Osteocyte (in vitro differentiated cells): ENCODE data around the gene PTTG1. TPM values are rescaled to one million over a fixed set of nuclear protein-coding genes. Genes with fewer than 3 reads are reported as not detected.

ENCODE experiments used
- DNase-seq: peaks from one replicate; pipeline ENCODE4 v3.0.0; 2021; ENCODE audit warnings: mixed read lengths; ENCODE audit not compliant: unreplicated experiment; ENCODE audit errors: extremely low spot score
- H3K27ac Mint-ChIP-seq: one replicate; pipeline ENCODE4 v1.8.0; 2021; ENCODE audit warnings: mild to moderate bottlenecking, mixed read lengths; ENCODE audit not compliant: unreplicated experiment
- H3K27me3 Mint-ChIP-seq: one replicate; pipeline ENCODE4 v1.8.0; 2021; ENCODE audit warnings: mixed read lengths; ENCODE audit not compliant: unreplicated experiment
- H3K36me3 Mint-ChIP-seq: one replicate; pipeline ENCODE4 v1.8.0; 2021; ENCODE audit warnings: mixed read lengths; ENCODE audit not compliant: unreplicated experiment
- H3K4me1 Mint-ChIP-seq: one replicate; pipeline ENCODE4 v1.8.0; 2021; ENCODE audit warnings: mixed read lengths; ENCODE audit not compliant: unreplicated experiment
- H3K4me3 Mint-ChIP-seq: one replicate; pipeline ENCODE4 v1.8.0; 2021; ENCODE audit warnings: mild to moderate bottlenecking, moderate library complexity, mixed read lengths; ENCODE audit not compliant: unreplicated experiment
- H3K9me3 Mint-ChIP-seq: one replicate; pipeline ENCODE4 v1.8.0; 2021; ENCODE audit warnings: mixed read lengths; ENCODE audit not compliant: unreplicated experiment
- total RNA-seq: library from RNA; stranded (reverse); gene quantifications from 2 replicates; pipeline ENCODE4 v1.2.1, GENCODE V29; 2021
- TF ChIP-seq, protein P1 (sequence below): fragments of 200-600 bp; sonication (generic); IDR thresholded peaks from 2 replicates; pipeline ENCODE4 v1.5.0; 2021; ENCODE audit warnings: antibody characterized with exemption, mild to moderate bottlenecking, moderate library complexity

Gene PTTG1
- total RNA-seq, 1 donor from 2014 or later: 20.7 TPM

DNA sequence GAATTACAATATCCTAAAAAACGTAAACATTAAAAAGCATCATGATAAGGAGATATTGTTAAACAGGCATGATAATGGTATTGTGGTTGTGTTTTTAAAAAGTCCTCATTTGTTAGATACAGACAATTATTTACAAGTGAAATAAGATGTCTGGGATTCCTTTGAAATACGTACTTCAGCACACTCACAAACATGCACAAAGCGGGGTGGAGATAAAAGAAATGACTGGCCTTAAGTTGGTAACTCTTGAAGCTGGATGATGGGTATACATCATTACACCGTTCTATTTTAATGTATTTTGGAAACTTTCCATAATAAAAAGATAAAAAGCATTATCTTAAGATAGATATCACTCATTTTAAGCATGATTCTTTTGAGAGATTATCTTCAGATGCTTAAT is 22.8 kb upstream of the PTTG1 start:
- Mint-ChIP-seq H3K27me3 (no peaks in the 10 kb centered on the region), H3K9me3 (no peaks in the 10 kb centered on the region), H3K4me3 (peak overlapping the region; percentile 91), H3K36me3 (peaks cover 14% of the 10 kb centered on the region), H3K27ac (peak overlapping the region; percentile 95), H3K4me1 (peaks cover 22% of the 10 kb centered on the region)
- no peak for DNase-seq
- TF ChIP-seq, protein P1, sequence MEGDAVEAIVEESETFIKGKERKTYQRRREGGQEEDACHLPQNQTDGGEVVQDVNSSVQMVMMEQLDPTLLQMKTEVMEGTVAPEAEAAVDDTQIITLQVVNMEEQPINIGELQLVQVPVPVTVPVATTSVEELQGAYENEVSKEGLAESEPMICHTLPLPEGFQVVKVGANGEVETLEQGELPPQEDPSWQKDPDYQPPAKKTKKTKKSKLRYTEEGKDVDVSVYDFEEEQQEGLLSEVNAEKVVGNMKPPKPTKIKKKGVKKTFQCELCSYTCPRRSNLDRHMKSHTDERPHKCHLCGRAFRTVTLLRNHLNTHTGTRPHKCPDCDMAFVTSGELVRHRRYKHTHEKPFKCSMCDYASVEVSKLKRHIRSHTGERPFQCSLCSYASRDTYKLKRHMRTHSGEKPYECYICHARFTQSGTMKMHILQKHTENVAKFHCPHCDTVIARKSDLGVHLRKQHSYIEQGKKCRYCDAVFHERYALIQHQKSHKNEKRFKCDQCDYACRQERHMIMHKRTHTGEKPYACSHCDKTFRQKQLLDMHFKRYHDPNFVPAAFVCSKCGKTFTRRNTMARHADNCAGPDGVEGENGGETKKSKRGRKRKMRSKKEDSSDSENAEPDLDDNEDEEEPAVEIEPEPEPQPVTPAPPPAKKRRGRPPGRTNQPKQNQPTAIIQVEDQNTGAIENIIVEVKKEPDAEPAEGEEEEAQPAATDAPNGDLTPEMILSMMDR: no peak

DNA sequence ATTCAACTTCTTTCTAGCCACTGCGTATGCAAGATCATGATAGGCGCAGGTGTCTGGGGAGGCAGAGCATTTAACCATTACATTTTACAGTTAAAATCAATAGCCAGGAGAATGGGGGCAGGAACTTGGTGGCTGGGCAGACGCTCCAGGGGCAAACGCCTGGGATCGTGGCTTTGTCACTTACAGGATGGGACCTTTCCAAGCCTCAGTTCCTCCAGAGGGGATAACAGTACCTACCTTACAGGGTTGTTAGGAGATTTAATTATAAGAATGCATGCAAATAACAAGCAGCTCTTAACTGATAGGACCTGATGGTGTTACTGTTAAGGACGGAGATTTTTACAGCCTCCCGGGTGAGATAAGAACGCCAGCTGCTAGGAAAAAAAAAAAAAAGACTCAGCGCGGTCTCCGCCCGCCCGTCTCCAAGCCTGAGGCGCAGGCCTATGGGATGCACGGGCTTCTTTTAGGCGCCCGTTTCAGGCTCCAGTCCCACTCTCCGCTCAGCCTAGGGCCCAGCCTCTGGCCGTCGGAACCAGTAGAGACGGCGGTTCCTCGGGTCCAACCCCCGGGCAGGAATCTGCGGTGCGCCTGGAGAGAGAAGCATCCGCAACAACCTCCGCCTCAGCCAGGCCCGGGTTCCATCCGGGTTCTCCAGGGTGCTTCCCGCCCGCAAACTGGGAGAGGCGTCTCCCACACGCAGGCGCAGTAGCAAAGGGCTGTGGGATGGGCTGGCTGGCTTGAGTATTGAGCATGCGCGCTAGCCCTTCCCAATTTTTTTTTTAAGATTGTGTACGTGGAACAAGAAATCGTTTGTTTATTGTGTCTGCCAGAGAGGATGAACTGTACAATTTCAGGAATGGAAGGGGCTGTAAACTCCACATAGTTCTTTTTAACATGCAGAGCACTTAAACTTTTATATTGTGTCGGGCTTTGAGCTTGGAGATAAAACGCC is 22.0 kb upstream of the PTTG1 start, which contains the start of gene FAM200C:
TSS of gene FAM200C (minus strand) at position 653 of the 952 bp plus-strand sequence. CDS start 4,564 bp downstream, outside the sequence.
- Mint-ChIP-seq H3K27ac (peak within 1 kb of the TSS; percentile 95), H3K4me3 (peak within 1 kb of the TSS; percentile 91), H3K9me3 (no peaks in the 10 kb centered on the region), H3K36me3 (peaks cover 19% of the 10 kb centered on the region), H3K27me3 (no peaks in the 10 kb centered on the region), H3K4me1 (peaks cover 22% of the 10 kb centered on the region)
- peak; percentile 97 for DNase-seq
- TF ChIP-seq, protein P1: no peak

DNA sequence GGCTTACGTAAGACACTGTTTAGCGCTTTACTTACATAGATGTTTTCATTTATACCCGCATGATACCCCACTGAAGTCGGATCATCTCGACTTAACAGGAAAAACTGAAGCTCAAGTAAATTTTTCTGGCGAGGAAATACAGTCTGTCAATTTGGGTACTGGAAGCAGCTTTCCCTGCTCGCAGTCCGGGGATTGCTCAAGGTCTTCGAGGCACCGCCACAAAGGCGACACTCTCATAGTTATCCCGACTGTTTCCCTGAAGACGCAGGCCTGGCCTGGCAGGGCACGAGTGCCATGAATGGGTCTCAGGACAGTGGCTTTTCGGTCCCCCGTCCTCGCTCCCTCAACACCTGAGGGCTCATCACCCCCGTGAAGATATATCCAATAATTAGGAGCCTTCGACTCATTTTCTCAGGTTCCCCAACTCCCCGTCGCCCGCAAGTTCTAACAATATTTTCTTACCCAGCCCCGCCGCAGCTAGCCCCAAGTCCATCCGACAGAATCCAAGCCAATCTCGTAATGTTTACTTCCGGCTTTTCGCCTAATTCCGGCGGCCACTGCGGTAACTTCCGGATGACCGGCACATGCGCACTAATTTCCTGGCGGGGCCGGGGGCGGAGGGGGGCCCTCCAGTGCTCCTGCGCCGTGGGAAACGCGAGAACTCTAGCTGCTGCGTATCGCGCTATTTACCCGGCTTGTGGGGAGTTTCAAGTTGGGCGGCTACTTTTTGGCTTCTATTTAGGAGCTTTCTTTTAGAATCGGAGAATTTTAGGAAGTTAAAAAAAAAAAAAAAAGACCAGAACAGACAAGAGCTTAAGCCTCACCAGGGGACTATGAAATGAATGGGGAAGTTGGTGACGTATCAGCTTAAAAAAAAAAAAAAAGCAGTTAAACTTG is 2.8 kb upstream of the PTTG1 start, which contains the start of gene SLU7:
TSS of gene SLU7 (minus strand) at position 521 of the 897 bp plus-strand sequence. CDS start 3,787 bp downstream, outside the sequence.
- Mint-ChIP-seq H3K27ac (peak within 1 kb of the TSS; percentile 97), H3K27me3 (no peaks in the 10 kb centered on the region), H3K9me3 (no peaks in the 10 kb centered on the region), H3K4me3 (peak within 1 kb of the TSS; percentile 95), H3K4me1 (peaks cover 49% of the 10 kb centered on the region), H3K36me3 (peaks cover 7% of the 10 kb centered on the region)
- peak; percentile 98 for DNase-seq
- TF ChIP-seq, protein P1: no peak

DNA sequence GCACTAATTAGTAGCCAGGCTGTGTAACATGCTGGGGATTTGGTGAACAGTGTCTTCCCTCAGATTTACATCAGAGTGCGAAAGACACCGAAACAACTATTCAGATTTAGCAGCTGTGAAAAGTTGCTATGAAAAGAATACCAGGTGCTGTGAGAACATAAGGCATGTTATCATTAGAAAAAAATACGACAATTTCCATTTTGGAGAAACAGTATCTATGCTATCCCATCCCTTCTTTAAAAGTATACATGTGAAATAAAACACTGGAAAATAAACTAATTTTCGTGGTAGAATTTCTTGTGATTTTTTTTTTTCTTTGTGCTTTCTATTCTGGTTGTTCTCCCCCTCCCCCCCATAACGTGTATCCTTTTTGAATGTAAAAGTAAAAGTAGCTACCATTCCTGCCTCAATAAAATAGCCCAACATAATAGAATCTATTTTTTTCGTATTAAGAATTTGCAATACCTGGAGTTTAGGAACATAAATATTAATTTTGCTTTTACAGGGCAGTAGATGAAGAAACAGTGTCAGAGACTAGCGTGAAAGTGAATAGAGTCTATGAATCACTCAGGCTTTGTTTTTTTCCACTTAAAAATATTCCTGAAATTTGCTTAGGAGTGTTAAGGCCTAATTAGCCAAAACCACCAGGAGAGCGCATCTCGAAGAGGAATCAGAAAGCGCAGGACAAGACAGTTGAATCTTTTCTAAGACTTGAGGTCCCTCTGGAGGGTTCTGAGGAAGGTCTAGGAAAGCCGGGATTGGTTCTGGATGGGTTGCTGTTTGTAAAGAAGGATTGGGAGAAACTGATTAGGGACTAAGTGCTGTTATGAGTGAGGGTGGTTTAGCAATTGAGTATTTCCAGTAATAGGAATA is 2.0 kb upstream of the PTTG1 start:
- Mint-ChIP-seq H3K4me3 (peak overlapping the region; percentile 95), H3K4me1 (peaks cover 56% of the 10 kb centered on the region), H3K27ac (peak overlapping the region; percentile 97), H3K36me3 (peaks cover 4% of the 10 kb centered on the region), H3K27me3 (no peaks in the 10 kb centered on the region), H3K9me3 (no peaks in the 10 kb centered on the region)
- DNase-seq: no peak
- TF ChIP-seq, protein P1: no peak
